ENCODE measurements around the gene ZNF439. TPM values are rescaled to one million over a fixed set of nuclear protein-coding genes. Genes with fewer than 3 reads are reported as not detected.
A peak's percentile ranks its signal among the peaks of the same experiment; 100 is the strongest.
"Not testable (repeated sequence)": the region's sequence is repeated elsewhere in the genome, so short reads cannot be mapped to it uniquely, and the experiment has no call there.

The ZNF439 gene
- total RNA-seq, 2 donors from 2014 or later = 0.38 to 1.4 TPM

DNA sequence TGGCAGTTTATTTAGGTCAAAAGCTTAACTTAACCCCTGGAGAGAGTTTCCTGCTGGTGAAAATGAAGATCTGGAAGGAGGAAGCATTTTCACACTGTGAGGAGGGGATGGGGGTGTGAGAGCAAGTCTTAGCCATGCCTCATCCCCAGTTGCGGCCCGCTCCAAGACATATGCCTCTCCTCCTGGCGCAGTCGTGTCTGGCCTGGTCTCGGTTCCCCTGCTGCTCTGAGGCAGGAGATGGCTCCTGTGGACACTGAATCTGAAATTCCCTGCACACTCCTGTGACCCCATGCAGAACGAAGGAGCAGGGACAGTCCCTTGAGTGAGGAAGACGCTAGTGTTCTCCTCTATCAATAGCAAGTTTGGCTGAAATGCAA, 38.7 kb downstream of the ZNF439 start:
- WGBS, 2 experiments (ENCODE audit: insufficient coverage in 1 of 2, insufficient read length in 1 of 2) = 28 to 36% methylated on average over 5 to 7 of the region's 7 CpGs
- Histone ChIP-seq H3K4me3 (ENCODE audit: low read length) (peak overlapping the region; percentile 94), H3K27me3 (ENCODE audit: control insufficient read depth, insufficient read depth, low read length, poor library complexity, severe bottlenecking) (no peaks in the 10 kb centered on the region)

DNA sequence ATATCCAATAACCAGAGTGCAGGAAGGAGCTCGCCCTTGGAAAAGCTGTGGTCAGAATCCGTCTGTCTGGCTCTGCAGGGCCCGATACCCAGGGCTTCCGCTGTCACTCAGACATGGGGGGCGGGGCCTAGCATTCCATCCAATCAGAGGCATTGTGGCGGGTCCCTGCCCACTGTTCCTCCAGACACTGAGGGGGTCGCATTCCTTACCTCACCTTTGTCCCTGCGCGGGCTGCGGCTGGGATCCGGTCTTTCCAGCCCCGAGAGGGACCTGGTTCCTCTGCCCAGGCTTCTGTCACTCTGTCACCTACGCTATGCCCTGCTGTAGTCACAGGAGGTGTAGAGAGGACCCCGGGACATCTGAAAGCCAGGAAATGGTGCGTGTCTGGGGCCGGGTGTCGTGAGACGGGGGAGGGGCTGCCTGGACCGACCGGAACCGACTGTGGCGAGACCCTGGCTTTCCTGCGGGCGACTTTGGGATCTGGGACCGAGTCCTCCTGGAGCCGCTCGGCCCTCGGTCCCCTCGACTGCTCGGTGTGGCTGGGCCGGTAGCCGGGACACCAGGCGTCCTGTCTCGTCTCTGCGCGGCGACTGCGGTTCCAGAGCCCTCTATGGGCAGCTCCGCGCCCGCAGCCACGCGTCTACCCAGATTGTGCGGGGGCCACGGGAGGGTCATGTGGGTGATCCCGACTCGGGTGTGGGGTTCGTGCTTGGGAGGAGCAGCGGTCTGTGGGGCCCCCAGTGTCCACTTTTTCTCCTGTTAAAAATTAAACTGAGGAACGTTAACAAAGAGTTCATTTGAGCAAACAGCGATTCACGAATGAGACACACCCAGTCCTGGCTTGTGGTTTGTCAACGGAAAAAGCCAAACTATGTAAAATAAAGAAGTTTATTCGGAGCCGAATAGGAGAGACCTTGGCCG, 39.3 kb downstream of the ZNF439 start, which contains the start of gene ZNF69:
TSS of gene ZNF69 (plus strand) at position 172 of the 921 bp plus-strand sequence. CDS start at position 314, 142 bp downstream.
- H3K27ac Mint-ChIP-seq = peak within 1 kb of the TSS; percentile 99
- H3K36me3 Mint-ChIP-seq (ENCODE audit: low read depth) = peaks cover 43% of the 10 kb centered on the region
- peak within 1 kb of the TSS; percentile 94 for H3K4me3 ChIP-seq (ENCODE audit: low read length)
- DNase-seq = peak; percentile 99
- peak within 1 kb of the TSS; percentile 88 for H3K4me3 Mint-ChIP-seq
- peaks cover 24% of the 10 kb centered on the region for H3K27me3 Mint-ChIP-seq (ENCODE audit: insufficient read depth)
- H3K9me3 ChIP-seq (ENCODE audit: control insufficient read depth, low read length) = peaks cover 38% of the 10 kb centered on the region
- no peaks in the 10 kb centered on the region for H3K27me3 ChIP-seq (ENCODE audit: control insufficient read depth, insufficient read depth, low read length, poor library complexity, severe bottlenecking)
- H3K4me1 ChIP-seq (ENCODE audit: control insufficient read depth, insufficient read depth, low read length) = no peaks in the 10 kb centered on the region
- peaks cover 30% of the 10 kb centered on the region for H3K36me3 ChIP-seq (ENCODE audit: control insufficient read depth, insufficient read depth, low read length)
- H3K9ac ChIP-seq (ENCODE audit: extremely low read depth, low read length, poor library complexity, severe bottlenecking) = peak within 1 kb of the TSS; percentile 99
- 2% methylated on average over 29 to 56 of the region's 56 CpGs for WGBS, 2 experiments (ENCODE audit: insufficient coverage in 1 of 2, insufficient read length in 1 of 2)
- TF ChIP-seq, protein P1, sequence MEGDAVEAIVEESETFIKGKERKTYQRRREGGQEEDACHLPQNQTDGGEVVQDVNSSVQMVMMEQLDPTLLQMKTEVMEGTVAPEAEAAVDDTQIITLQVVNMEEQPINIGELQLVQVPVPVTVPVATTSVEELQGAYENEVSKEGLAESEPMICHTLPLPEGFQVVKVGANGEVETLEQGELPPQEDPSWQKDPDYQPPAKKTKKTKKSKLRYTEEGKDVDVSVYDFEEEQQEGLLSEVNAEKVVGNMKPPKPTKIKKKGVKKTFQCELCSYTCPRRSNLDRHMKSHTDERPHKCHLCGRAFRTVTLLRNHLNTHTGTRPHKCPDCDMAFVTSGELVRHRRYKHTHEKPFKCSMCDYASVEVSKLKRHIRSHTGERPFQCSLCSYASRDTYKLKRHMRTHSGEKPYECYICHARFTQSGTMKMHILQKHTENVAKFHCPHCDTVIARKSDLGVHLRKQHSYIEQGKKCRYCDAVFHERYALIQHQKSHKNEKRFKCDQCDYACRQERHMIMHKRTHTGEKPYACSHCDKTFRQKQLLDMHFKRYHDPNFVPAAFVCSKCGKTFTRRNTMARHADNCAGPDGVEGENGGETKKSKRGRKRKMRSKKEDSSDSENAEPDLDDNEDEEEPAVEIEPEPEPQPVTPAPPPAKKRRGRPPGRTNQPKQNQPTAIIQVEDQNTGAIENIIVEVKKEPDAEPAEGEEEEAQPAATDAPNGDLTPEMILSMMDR (conservative IDR thresholded peaks at IDR 0.05) = peak; percentile 60
- peaks cover 62% of the 10 kb centered on the region for H3K9me3 Mint-ChIP-seq
- H3K27ac ChIP-seq (ENCODE audit: low read depth, low read length) = peak within 1 kb of the TSS; percentile 98
- peaks cover 11% of the 10 kb centered on the region for H3K4me1 Mint-ChIP-seq

More for the DNA sequence above, 38.7 kb downstream of the ZNF439 start:
- peaks cover 11% of the 10 kb centered on the region for H3K4me1 Mint-ChIP-seq
- H3K27me3 Mint-ChIP-seq (ENCODE audit: insufficient read depth) = peaks cover 24% of the 10 kb centered on the region
- H3K9ac ChIP-seq (ENCODE audit: extremely low read depth, low read length, poor library complexity, severe bottlenecking) = no peak overlapping the region
- H3K4me3 Mint-ChIP-seq = peak overlapping the region; percentile 88
- H3K27ac ChIP-seq (ENCODE audit: low read depth, low read length) = peak overlapping the region; percentile 98
- H3K9me3 Mint-ChIP-seq = peaks cover 56% of the 10 kb centered on the region
- TF ChIP-seq, protein P1 (conservative IDR thresholded peaks at IDR 0.05) = no peak
- no peak for DNase-seq
- no peaks in the 10 kb centered on the region for H3K4me1 ChIP-seq (ENCODE audit: control insufficient read depth, insufficient read depth, low read length)
- peaks cover 31% of the 10 kb centered on the region for H3K9me3 ChIP-seq (ENCODE audit: control insufficient read depth, low read length)
- peaks cover 24% of the 10 kb centered on the region for H3K36me3 ChIP-seq (ENCODE audit: control insufficient read depth, insufficient read depth, low read length)
- H3K27ac Mint-ChIP-seq = peak overlapping the region; percentile 99
- H3K36me3 Mint-ChIP-seq (ENCODE audit: low read depth) = peaks cover 37% of the 10 kb centered on the region

DNA sequence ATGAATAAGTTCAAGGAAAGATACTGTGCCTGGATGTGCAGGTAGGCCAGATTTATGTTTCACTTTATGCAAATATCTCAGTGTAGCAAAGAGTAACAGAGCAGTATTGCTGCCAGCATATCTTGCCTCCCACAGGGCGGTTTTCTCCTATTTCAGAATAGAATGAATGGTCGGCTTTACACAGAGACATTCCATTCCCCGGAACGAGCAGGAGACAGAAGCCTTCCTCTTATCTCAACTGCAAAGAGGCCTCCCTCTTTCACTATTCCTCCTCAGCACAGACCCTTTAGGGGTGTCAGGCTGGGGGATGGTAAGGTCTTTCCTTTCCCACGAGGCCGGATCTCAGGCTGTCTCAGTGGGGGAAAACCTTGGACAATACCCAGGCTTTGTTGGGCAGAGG, 41.4 kb downstream of the ZNF439 start:
- H3K4me3 Mint-ChIP-seq = peak overlapping the region; percentile 88
- H3K4me3 ChIP-seq (ENCODE audit: low read length) = peak overlapping the region; percentile 94
- not testable (repeated sequence) for H3K27ac Mint-ChIP-seq; DNase-seq; H3K27me3 ChIP-seq (ENCODE audit: control insufficient read depth, insufficient read depth, low read length, poor library complexity, severe bottlenecking); H3K27me3 Mint-ChIP-seq (ENCODE audit: insufficient read depth); H3K4me1 ChIP-seq (ENCODE audit: control insufficient read depth, insufficient read depth, low read length); H3K9ac ChIP-seq (ENCODE audit: extremely low read depth, low read length, poor library complexity, severe bottlenecking)
- peaks cover 11% of the 10 kb centered on the region for H3K4me1 Mint-ChIP-seq
- H3K36me3 Mint-ChIP-seq (ENCODE audit: low read depth) = peaks cover 64% of the 10 kb centered on the region
- peak overlapping the region; percentile 44 for H3K27ac ChIP-seq (ENCODE audit: low read depth, low read length)
- peaks cover 58% of the 10 kb centered on the region for H3K9me3 ChIP-seq (ENCODE audit: control insufficient read depth, low read length)
- H3K36me3 ChIP-seq (ENCODE audit: control insufficient read depth, insufficient read depth, low read length) = peaks cover 50% of the 10 kb centered on the region
- H3K9me3 Mint-ChIP-seq = peaks cover 82% of the 10 kb centered on the region
- WGBS, 2 experiments (ENCODE audit: insufficient coverage in 1 of 2, insufficient read length in 1 of 2) = 45 to 78% methylated on average over 2 to 6 of the region's 6 CpGs
